HCT116 (cell line): ENCODE measurements around the gene PLD6.

ENCODE experiments used
- CBX3 ChIP-seq: IDR thresholded peaks from 2 replicates; pipeline ENCODE4 v1.6.1; 2012; ENCODE audit warnings: low read depth
- CTCF ChIP-seq, 3 experiments: fragments of 200-600 bp in 1 of 3; sonication (generic) in 1 of 3; IDR thresholded peaks in 2 of 3; conservative IDR thresholded peaks in 1 of 3; 2 replicates each; pipeline ENCODE4 v1.5.1; 2012 to 2017; ENCODE audit warnings: low read depth in 2 of 3, low read length in 2 of 3, antibody characterized with exemption in 1 of 3, borderline replicate concordance in 1 of 3, control low read depth in 1 of 3, mild to moderate bottlenecking in 1 of 3, mixed read lengths in 1 of 3, mixed run types in 1 of 3, moderate library complexity in 1 of 3; ENCODE audit not compliant: insufficient read depth in 1 of 3
- EGR1 ChIP-seq: IDR thresholded peaks from 2 replicates; pipeline ENCODE4 v1.6.1; 2012; ENCODE audit warnings: low read depth
- EZH2 ChIP-seq: fragments of 200-600 bp; sonication (generic); IDR thresholded peaks from 2 replicates; pipeline ENCODE4 v1.6.1; 2017; ENCODE audit warnings: antibody characterized with exemption, mixed run types
- EZH2phosphoT487 ChIP-seq: fragments of 200-600 bp; IDR thresholded peaks from 2 replicates; pipeline ENCODE4 v1.6.1; 2018; ENCODE audit warnings: antibody characterized with exemption, borderline replicate concordance
- POLR2A ChIP-seq: IDR thresholded peaks from 2 replicates; pipeline ENCODE4 v1.7.0; 2011; ENCODE audit warnings: borderline replicate concordance; ENCODE audit not compliant: insufficient read depth, insufficient read length; ENCODE audit errors: extremely low read depth
- POLR2AphosphoS5 ChIP-seq: IDR thresholded peaks from 2 replicates; pipeline ENCODE4 v1.6.1; 2011; ENCODE audit warnings: mild to moderate bottlenecking, low read depth, low read length, moderate library complexity
- RAD21 ChIP-seq: IDR thresholded peaks from 2 replicates; pipeline ENCODE4 v1.6.1; 2012; ENCODE audit warnings: low read depth, mild to moderate bottlenecking
- REST ChIP-seq: IDR thresholded peaks from 2 replicates; pipeline ENCODE4 v1.6.1; 2012; ENCODE audit warnings: low read depth
- SP1 ChIP-seq: IDR thresholded peaks from 2 replicates; pipeline ENCODE4 v1.6.1; 2012; ENCODE audit warnings: low read depth
- YY1 ChIP-seq: IDR thresholded peaks from 2 replicates; pipeline ENCODE4 v1.6.1; 2011; ENCODE audit warnings: low read length, low read depth, moderate library complexity, mild to moderate bottlenecking; ENCODE audit not compliant: insufficient replicate concordance; ENCODE audit errors: extremely low read depth
- ZBTB33 ChIP-seq: IDR thresholded peaks from 2 replicates; pipeline ENCODE4 v1.6.1; 2011; ENCODE audit warnings: mild to moderate bottlenecking, low read length, moderate library complexity; ENCODE audit not compliant: insufficient replicate concordance; ENCODE audit errors: extremely low read depth
- TF ChIP-seq, protein P1 (sequence below): IDR thresholded peaks from 2 replicates; pipeline ENCODE4 v1.6.1; 2012

DNA sequence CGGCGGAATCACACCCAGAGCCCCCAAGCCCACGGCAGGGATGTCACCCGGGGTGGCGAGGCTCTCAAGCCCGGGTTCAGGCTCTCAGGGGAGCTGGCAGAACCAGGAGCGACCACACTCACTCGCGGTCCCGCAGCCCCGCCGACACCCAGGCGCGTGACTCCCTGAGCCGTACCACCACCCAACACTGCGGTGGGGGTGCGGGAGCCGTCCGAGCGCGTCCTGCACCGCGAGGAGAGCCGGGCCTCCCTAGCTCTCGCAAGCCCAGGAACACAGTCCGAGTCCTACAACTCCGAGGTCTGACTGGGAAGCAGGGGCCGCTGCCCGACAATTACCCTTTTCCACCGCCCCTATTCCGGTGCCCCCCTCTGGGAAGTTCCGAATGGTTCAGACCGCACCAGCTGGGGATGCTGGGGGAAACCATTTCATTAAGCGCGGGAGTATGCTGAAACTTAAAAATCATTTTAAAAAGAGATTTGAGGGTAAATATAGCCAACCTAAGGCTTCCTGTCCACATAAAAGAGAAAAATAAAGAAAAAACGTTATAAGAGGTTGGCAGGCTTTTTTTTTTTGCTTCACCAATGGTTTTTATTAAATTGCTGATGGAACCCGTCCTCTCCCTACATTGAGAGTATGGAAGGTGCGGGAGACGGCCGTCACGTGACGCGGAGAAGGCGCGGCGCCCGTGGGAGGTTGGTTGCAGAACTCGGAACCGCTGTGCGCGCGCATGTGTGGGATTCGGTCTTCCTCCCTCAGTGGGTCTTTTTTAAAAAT lies 31.1 kb upstream of the PLD6 start, which contains the start of gene FLCN:
- TF ChIP-seq POLR2A = peak; percentile 81
- TF ChIP-seq CTCF (IDR thresholded peaks at IDR 0.05 in 2 of 3, conservative IDR thresholded peaks at IDR 0.05 in 1 of 3; ENCODE audit: borderline replicate concordance in 1 of 3, insufficient read depth in 1 of 3, low read depth in 2 of 3, low read length in 2 of 3) = no peak
- TF ChIP-seq ZBTB33 = no peak
- peak; percentile 88 for TF ChIP-seq POLR2AphosphoS5
- peak; percentile 33; the same call in 1 of the 2 replicates for TF ChIP-seq EGR1
- TF ChIP-seq EZH2phosphoT487 = no peak
- peak; percentile 89 for TF ChIP-seq SP1
- no peak for TF ChIP-seq EZH2
- TF ChIP-seq, protein P1, sequence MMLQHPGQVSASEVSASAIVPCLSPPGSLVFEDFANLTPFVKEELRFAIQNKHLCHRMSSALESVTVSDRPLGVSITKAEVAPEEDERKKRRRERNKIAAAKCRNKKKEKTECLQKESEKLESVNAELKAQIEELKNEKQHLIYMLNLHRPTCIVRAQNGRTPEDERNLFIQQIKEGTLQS = no peak
- TF ChIP-seq YY1 = no peak
- TF ChIP-seq CBX3 = no peak
- no peak for TF ChIP-seq RAD21
- no peak for TF ChIP-seq REST
